Esophagus squamous epithelium (tissue), 4 donors: ENCODE results near the gene THADA.

ENCODE experiments used
- CTCF ChIP-seq, 6 experiments: fragments of 450-650 bp in 4 of 6; fragments of 200-600 bp in 2 of 6; sonication (generic) in 2 of 6; IDR thresholded peaks; one replicate each; pipeline ENCODE4 v1.5.1; 2016 to 2019; ENCODE audit warnings: antibody characterized with exemption in 6 of 6, mild to moderate bottlenecking in 4 of 6, moderate library complexity in 4 of 6
- POLR2A ChIP-seq, 4 donors: fragments of 450-650 bp; IDR thresholded peaks; one replicate each; pipeline ENCODE4 v1.6.1; 2017; ENCODE audit warnings: antibody characterized with exemption in 4 of 4, mild to moderate bottlenecking in 4 of 4, moderate library complexity in 3 of 4

DNA sequence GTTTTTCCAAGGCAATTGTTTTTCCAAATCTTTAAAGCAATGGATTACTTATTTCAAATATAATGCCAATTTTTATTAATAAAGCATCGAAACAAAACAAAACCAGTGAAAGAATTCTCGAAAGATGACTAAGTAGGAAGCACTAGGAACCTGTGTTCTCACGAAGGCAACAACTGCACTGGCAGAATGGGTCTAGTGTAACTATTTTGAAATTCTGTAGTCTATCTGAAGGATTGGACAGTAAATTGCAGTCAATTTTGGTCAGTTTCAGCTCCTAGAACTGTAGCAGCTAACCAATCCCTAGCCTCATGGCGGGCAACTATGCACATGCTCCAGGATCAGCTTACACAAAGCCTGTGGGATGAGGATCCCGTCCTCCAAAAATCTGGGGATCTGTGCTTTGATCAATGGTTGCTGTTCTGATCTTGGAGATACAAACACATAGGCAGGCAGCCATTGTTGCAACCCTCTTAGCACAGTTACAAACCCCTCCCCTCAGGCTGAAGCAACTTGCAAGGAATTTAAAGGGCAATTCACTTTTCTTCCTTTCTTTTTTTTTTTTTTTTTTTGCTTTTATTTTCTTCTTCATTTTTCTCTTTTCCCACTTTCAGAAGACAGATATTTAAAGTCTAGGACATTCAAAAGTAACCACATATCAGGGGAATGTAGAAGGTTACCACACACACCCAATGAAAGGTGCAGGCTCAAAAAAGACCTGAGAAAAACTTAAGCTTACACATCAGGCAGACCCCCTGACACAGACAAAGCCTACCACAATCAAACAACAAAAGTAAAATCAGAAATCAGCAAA lies 147.6 kb downstream of the THADA start:
- TF ChIP-seq POLR2A (IDR thresholded peaks at IDR 0.05): no peak
- TF ChIP-seq CTCF (IDR thresholded peaks at IDR 0.05): no peak
